Nephron (organoid): ENCODE data around the gene RAB10.

ENCODE experiments used
- H3K27ac Mint-ChIP-seq, 3 experiments: 2 replicates each; pipeline ENCODE4 v1.8.0; 2020; ENCODE audit warnings: mixed read lengths in 3 of 3, mild to moderate bottlenecking in 2 of 3, moderate library complexity in 1 of 3
- H3K27me3 Mint-ChIP-seq: 2 replicates; pipeline ENCODE4 v1.8.0; 2021; ENCODE audit warnings: low read depth, mild to moderate bottlenecking, moderate library complexity, mixed read lengths
- H3K36me3 Mint-ChIP-seq: 2 replicates; pipeline ENCODE4 v1.8.0; 2020; ENCODE audit warnings: low read depth, mixed read lengths
- H3K4me1 Mint-ChIP-seq: 2 replicates; pipeline ENCODE4 v1.8.0; 2020; ENCODE audit warnings: mixed read lengths
- H3K4me3 Mint-ChIP-seq, 3 experiments: 2 replicates each; pipeline ENCODE4 v1.8.0; 2020; ENCODE audit warnings: mild to moderate bottlenecking in 3 of 3, mixed read lengths in 3 of 3, moderate library complexity in 2 of 3
- H3K9me3 Mint-ChIP-seq: 2 replicates; pipeline ENCODE4 v1.8.0; 2020; ENCODE audit warnings: mixed read lengths
- CTCF ChIP-seq, 3 experiments: fragments of 200-600 bp; sonication (generic); IDR thresholded peaks; one replicate each; pipeline ENCODE4 v1.5.0; 2021; ENCODE audit warnings: antibody characterized with exemption in 3 of 3; ENCODE audit not compliant: unreplicated experiment in 3 of 3

RAB10 gene

GRCh38 chr2:26043862-26044696 lies 10.2 kb downstream of the RAB10 start:
- no peak overlapping the region for H3K4me3 Mint-ChIP-seq
- no peaks in the 10 kb centered on the region for H3K9me3 Mint-ChIP-seq
- peaks cover 57% of the 10 kb centered on the region for H3K36me3 Mint-ChIP-seq
- TF ChIP-seq CTCF (IDR thresholded peaks at IDR 0.05; ENCODE audit: unreplicated experiment in 3 of 3) = no peak
- H3K27ac Mint-ChIP-seq = peak overlapping the region in 1 of 3 experiments; percentile 13
- H3K27me3 Mint-ChIP-seq = no peaks in the 10 kb centered on the region
- peaks cover 8% of the 10 kb centered on the region for H3K4me1 Mint-ChIP-seq

GRCh38 chr2:26048791-26049190 lies 14.9 kb downstream of the RAB10 start:
- Mint-ChIP-seq H3K27ac (no peak overlapping the region), H3K4me3 (no peak overlapping the region), H3K4me1 (peaks cover 8% of the 10 kb centered on the region), H3K9me3 (no peaks in the 10 kb centered on the region), H3K36me3 (peaks cover 54% of the 10 kb centered on the region), H3K27me3 (no peaks in the 10 kb centered on the region)
- no peak for TF ChIP-seq CTCF (IDR thresholded peaks at IDR 0.05; ENCODE audit: unreplicated experiment in 3 of 3)

- no peak overlapping the region for H3K4me3 Mint-ChIP-seq
- H3K36me3 Mint-ChIP-seq = peaks cover 48% of the 10 kb centered on the region
- H3K4me1 Mint-ChIP-seq = peaks cover 5% of the 10 kb centered on the region
- TF ChIP-seq CTCF (IDR thresholded peaks at IDR 0.05; ENCODE audit: unreplicated experiment in 3 of 3) = no peak
- no peaks in the 10 kb centered on the region for H3K27me3 Mint-ChIP-seq
- no peak overlapping the region for H3K27ac Mint-ChIP-seq
- H3K9me3 Mint-ChIP-seq = no peaks in the 10 kb centered on the region
These were observed 15.8 kb downstream of the RAB10 start for GRCh38 chr2:26049641-26050040.

- no peak overlapping the region for H3K4me3 Mint-ChIP-seq
- no peak for TF ChIP-seq CTCF (IDR thresholded peaks at IDR 0.05; ENCODE audit: unreplicated experiment in 3 of 3)
- H3K9me3 Mint-ChIP-seq = no peaks in the 10 kb centered on the region
- peaks cover 14% of the 10 kb centered on the region for H3K4me1 Mint-ChIP-seq
- H3K36me3 Mint-ChIP-seq = peaks cover 36% of the 10 kb centered on the region
- H3K27me3 Mint-ChIP-seq = no peaks in the 10 kb centered on the region
- H3K27ac Mint-ChIP-seq = peak overlapping the region in 1 of 3 experiments; percentile 27
These were observed 18.9 kb downstream of the RAB10 start for GRCh38 chr2:26052740-26053139.

GRCh38 chr2:26054598-26055348 lies 20.9 kb downstream of the RAB10 start:
- no peak overlapping the region for H3K4me3 Mint-ChIP-seq
- no peaks in the 10 kb centered on the region for H3K27me3 Mint-ChIP-seq
- TF ChIP-seq CTCF (IDR thresholded peaks at IDR 0.05; ENCODE audit: unreplicated experiment in 3 of 3) = no peak
- peaks cover 21% of the 10 kb centered on the region for H3K4me1 Mint-ChIP-seq
- no peaks in the 10 kb centered on the region for H3K9me3 Mint-ChIP-seq
- no peak overlapping the region for H3K27ac Mint-ChIP-seq
- peaks cover 27% of the 10 kb centered on the region for H3K36me3 Mint-ChIP-seq
